Head of caudate nucleus (tissue), 42 donors: Measurements from ENCODE around the gene IMP4.
A peak's percentile ranks its signal among the peaks of the same experiment; 100 is the strongest.
"Not testable (repeated sequence)": the region's sequence is repeated elsewhere in the genome, so short reads cannot be mapped to it uniquely, and the experiment has no call there.

ENCODE experiments used
- DNase-seq, 42 donors: peaks; one replicate each; pipeline versions ENCODE4 v3.0.0 to v3.0.0-alpha.2; 2020 to 2021; ENCODE audit warnings: mixed read lengths in 7 of 42
- intact Hi-C: fragments of 100-400 bp; cut with DNase I; formaldehyde crosslinking; loops from one replicate; pipeline ENCODE4 v1.15.0; 2022

The IMP4 gene

GRCh38 chr2:130342533-130343275, at the start of gene IMP4:
IMP4 (plus strand) TSS chr2:130342897; CDS start chr2:130342933, 36 bp downstream.
- DNase-seq, result peak; percentile 93 to 100 (median 99)
- intact Hi-C loops, result loop anchor here (5.0 kb wide), 1 partner anchor 160 kb away; the partner anchor contains the start of genes MZT2B and SMPD4

GRCh38 chr2:130300258-130300969, 42.3 kb upstream of the IMP4 start:
- no peak for DNase-seq
- intact Hi-C loops, result no loop called here

GRCh38 chr2:130300970-130301348, 41.7 kb upstream of the IMP4 start:
- no peak for DNase-seq
- intact Hi-C loops, result no loop called here

- intact Hi-C loops, result no loop called here
- no peak for DNase-seq
These were observed 40.4 kb upstream of the IMP4 start for GRCh38 chr2:130302164-130302886.

- no peak for DNase-seq
- intact Hi-C loops, result no loop called here
These were observed 39.5 kb upstream of the IMP4 start for GRCh38 chr2:130303169-130303568.

GRCh38 chr2:130304726-130305125, 38.0 kb upstream of the IMP4 start:
- intact Hi-C loops, result no loop called here
- no peak for DNase-seq

- intact Hi-C loops, result no loop called here
- no peak for DNase-seq
These were observed 34.8 kb upstream of the IMP4 start for GRCh38 chr2:130307850-130308249.

- DNase-seq, result no peak
- intact Hi-C loops, result no loop called here
These were observed 31.8 kb upstream of the IMP4 start for GRCh38 chr2:130310881-130311280.

GRCh38 chr2:130313812-130314334, 28.8 kb upstream of the IMP4 start:
- intact Hi-C loops, result no loop called here
- DNase-seq, result no peak

GRCh38 chr2:130314377-130314776, 28.3 kb upstream of the IMP4 start:
- intact Hi-C loops, result no loop called here
- DNase-seq, result no peak

- peak in 1 of 42 donors; percentile 27 for DNase-seq
- intact Hi-C loops, result no loop called here
These were observed 26.1 kb upstream of the IMP4 start for GRCh38 chr2:130316596-130316995.

GRCh38 chr2:130318906-130319305, 23.8 kb upstream of the IMP4 start:
- intact Hi-C loops, result no loop called here

GRCh38 chr2:130319536-130319935, 23.2 kb upstream of the IMP4 start:
- intact Hi-C loops, result no loop called here
- no peak for DNase-seq

More at GRCh38 chr2:130318906-130319305, 23.8 kb upstream of the IMP4 start:
- DNase-seq, result no peak

- DNase-seq, result peak in 1 of 42 donors; percentile 39
- intact Hi-C loops, result no loop called here
These were observed 14.8 kb upstream of the IMP4 start for GRCh38 chr2:130327703-130328527.

- DNase-seq, result peak in 3 of 42 donors; percentile 13 to 59 (median 42)
These were observed 14.0 kb upstream of the IMP4 start for GRCh38 chr2:130328710-130329109.

GRCh38 chr2:130332271-130333073, 10.2 kb upstream of the IMP4 start:
- intact Hi-C loops, result no loop called here
- DNase-seq, result peak; percentile 56 to 88 (median 76)

More at GRCh38 chr2:130328710-130329109, 14.0 kb upstream of the IMP4 start:
- intact Hi-C loops, result no loop called here

- DNase-seq, intact Hi-C loops: not testable (repeated sequence)
These were observed 9.4 kb upstream of the IMP4 start for GRCh38 chr2:130333253-130333652.

GRCh38 chr2:130334026-130334425, 8.7 kb upstream of the IMP4 start:
- DNase-seq, result no peak
- intact Hi-C loops, result no loop called here
